Measurements from ENCODE around the gene GATA6. TPM values are rescaled to one million over a fixed set of nuclear protein-coding genes. Genes with fewer than 3 reads are reported as not detected.

The GATA6 gene
- polyA plus RNA-seq, 1 donor (not counting 4 experiments of a cell fraction or from before 2014, with no cell fraction given), result 0.37 TPM

- H2AFZ ChIP-seq (ENCODE audit: control insufficient read depth, low read length), result no peak overlapping the region
- no peak overlapping the region for H3K4me2 ChIP-seq (ENCODE audit: control insufficient read depth, extremely low read depth, insufficient read depth, low read depth, low read length)
- dilution Hi-C loops (cut with MboI; ENCODE audit: extremely low pct_ligation_motif_present, low sequenced_read_pairs), result no loop called here
- H3K4me3 ChIP-seq (ENCODE audit: control insufficient read depth in 2 of 3, extremely low read depth in 1 of 3, insufficient read depth in 2 of 3, low read depth in 1 of 3, low read length in 3 of 3), result no peak overlapping the region
- TF ChIP-seq EZH2 (IDR thresholded peaks at IDR 0.05; ENCODE audit: low read length), result no peak
- TF ChIP-seq CTCF (optimal IDR thresholded peaks at IDR 0.05 in 1 of 3, IDR thresholded peaks at IDR 0.05 in 1 of 3, conservative IDR thresholded peaks at IDR 0.05 in 1 of 3; ENCODE audit: extremely low read depth in 1 of 3, insufficient read depth in 2 of 3, low read length in 3 of 3), result no peak
- DNase-seq (ENCODE audit: low read depth, low spot score) (no peak), FAIRE-seq (no peak)
- no peaks in the 10 kb centered on the region for H3K79me2 ChIP-seq (ENCODE audit: control insufficient read depth, insufficient read depth, low read length)
- no peaks in the 10 kb centered on the region for H3K9me1 ChIP-seq (ENCODE audit: control insufficient read depth, extremely low read depth, insufficient read depth, low read length)
- no peaks in the 10 kb centered on the region for H3K4me1 ChIP-seq (ENCODE audit: control insufficient read depth, extremely low read depth, insufficient read depth, low read length)
- H3K9me3 ChIP-seq (ENCODE audit: control insufficient read depth, low read depth, low read length), result no peaks in the 10 kb centered on the region
- peaks cover 3% of the 10 kb centered on the region for H3K27me3 ChIP-seq (ENCODE audit: control insufficient read depth, extremely low read depth, insufficient read depth, low read length)
- no peak overlapping the region for H3K9ac ChIP-seq (ENCODE audit: control insufficient read depth, extremely low read depth, insufficient read depth, low read length)
- H3K36me3 ChIP-seq (ENCODE audit: control insufficient read depth in 2 of 2, extremely low read depth in 1 of 2, insufficient read depth in 2 of 2, low read length in 2 of 2), result no peaks in the 10 kb centered on the region
- H3K27ac ChIP-seq (ENCODE audit: control insufficient read depth, insufficient read depth, low read length), result no peak overlapping the region
- no peaks in the 10 kb centered on the region for H4K20me1 ChIP-seq (ENCODE audit: control insufficient read depth, extremely low read depth, insufficient read depth, low read length)
Observed at GRCh38 chr18:22191923-22192322, 22.5 kb downstream of the GATA6 start.

- Histone ChIP-seq H4K20me1 (ENCODE audit: control insufficient read depth, extremely low read depth, insufficient read depth, low read length) (no peaks in the 10 kb centered on the region), H3K4me1 (ENCODE audit: control insufficient read depth, extremely low read depth, insufficient read depth, low read length) (no peaks in the 10 kb centered on the region), H3K9me3 (ENCODE audit: control insufficient read depth, low read depth, low read length) (no peaks in the 10 kb centered on the region), H3K4me3 (ENCODE audit: control insufficient read depth in 2 of 3, extremely low read depth in 1 of 3, insufficient read depth in 2 of 3, low read depth in 1 of 3, low read length in 3 of 3) (no peak overlapping the region), H3K9me1 (ENCODE audit: control insufficient read depth, extremely low read depth, insufficient read depth, low read length) (no peaks in the 10 kb centered on the region), H3K9ac (ENCODE audit: control insufficient read depth, extremely low read depth, insufficient read depth, low read length) (no peak overlapping the region), H3K27ac (ENCODE audit: control insufficient read depth, insufficient read depth, low read length) (no peak overlapping the region), H3K79me2 (ENCODE audit: control insufficient read depth, insufficient read depth, low read length) (no peaks in the 10 kb centered on the region), H3K27me3 (ENCODE audit: control insufficient read depth, extremely low read depth, insufficient read depth, low read length) (peaks cover 3% of the 10 kb centered on the region), H3K36me3 (ENCODE audit: control insufficient read depth in 2 of 2, extremely low read depth in 1 of 2, insufficient read depth in 2 of 2, low read length in 2 of 2) (no peaks in the 10 kb centered on the region), H3K4me2 (ENCODE audit: control insufficient read depth, extremely low read depth, insufficient read depth, low read depth, low read length) (no peak overlapping the region), H2AFZ (ENCODE audit: control insufficient read depth, low read length) (no peak overlapping the region)
- TF ChIP-seq CTCF (optimal IDR thresholded peaks at IDR 0.05 in 1 of 3, IDR thresholded peaks at IDR 0.05 in 1 of 3, conservative IDR thresholded peaks at IDR 0.05 in 1 of 3; ENCODE audit: extremely low read depth in 1 of 3, insufficient read depth in 2 of 3, low read length in 3 of 3), result no peak
- TF ChIP-seq EZH2 (IDR thresholded peaks at IDR 0.05; ENCODE audit: low read length), result no peak
- DNase-seq (ENCODE audit: low read depth, low spot score) (no peak), FAIRE-seq (no peak)
- dilution Hi-C loops (cut with MboI; ENCODE audit: extremely low pct_ligation_motif_present, low sequenced_read_pairs), result no loop called here
Observed at GRCh38 chr18:22193466-22193865, 24.1 kb downstream of the GATA6 start.

Measured in keratinocyte (primary cell).